GM21737 (cell line): ENCODE measurements around the gene UGT1A4.

ENCODE experiments used
- ATAC-seq: cut with Tn5 transposase; IDR thresholded peaks from one replicate; pipeline ENCODE4 v1.9.1; 2021; ENCODE audit warnings: mild to moderate bottlenecking, moderate library complexity; ENCODE audit not compliant: unreplicated experiment

Gene UGT1A4

DNA sequence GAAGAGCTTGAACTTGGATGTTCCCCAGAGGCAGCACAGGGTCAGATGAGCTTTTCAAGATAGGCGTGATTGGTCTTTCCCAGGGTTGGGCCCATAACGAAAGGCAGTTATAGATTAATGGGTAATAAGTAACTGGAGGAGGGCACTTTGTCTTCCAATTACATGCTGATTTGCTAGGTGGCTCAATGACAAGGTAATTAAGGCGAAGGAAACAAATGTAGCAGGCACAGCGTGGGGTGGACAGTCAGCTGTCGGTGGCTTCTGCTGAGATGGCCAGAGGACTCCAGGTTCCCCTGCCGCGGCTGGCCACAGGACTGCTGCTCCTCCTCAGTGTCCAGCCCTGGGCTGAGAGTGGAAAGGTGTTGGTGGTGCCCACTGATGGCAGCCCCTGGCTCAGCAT is at the start of gene UGT1A4:
Gene UGT1A4 (plus strand): TSS at position 185 of the 400 bp plus-strand sequence. CDS start 85 bp downstream, at position 270.
- ATAC-seq, result no peak

DNA sequence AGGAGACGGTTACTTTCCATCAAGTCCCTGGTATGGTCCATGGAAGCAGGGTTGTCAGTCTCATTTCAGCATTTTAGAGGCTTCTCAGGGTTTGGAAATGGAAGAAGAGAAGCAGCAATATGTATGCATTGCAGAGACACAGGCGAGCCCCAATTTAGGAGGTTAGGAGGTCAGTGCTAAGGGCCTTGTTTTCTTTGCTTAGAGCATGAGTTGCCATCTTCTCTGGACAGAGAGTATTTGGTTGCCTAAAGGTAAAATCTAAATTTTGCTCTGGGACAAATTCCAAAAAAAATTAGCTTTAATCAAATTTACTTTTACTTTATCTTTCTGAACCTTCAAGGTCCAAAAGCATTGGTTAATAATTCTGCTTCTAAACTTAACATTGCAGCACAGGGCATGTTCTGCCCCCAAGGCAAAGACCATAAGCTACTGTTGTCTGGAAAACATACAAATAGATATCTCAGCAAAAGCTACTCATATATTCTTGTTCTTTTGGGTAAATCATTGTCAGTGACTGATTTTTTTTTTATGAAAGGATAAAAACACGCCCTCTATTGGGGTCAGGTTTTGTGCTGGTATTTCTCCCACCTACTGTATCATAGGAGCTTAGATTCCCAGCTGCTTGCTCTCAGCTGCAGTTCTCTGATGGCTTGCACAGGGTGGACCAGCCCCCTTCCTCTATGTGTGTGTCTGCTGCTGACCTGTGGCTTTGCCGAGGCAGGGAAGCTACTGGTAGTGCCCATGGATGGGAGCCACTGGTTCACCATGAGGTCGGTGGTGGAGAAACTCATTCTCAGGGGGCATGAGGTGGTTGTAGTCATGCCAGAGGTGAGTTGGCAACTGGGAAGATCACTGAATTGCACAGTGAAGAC is 47.0 kb upstream of the UGT1A4 start, which contains the start of gene UGT1A9:
Gene UGT1A9 (plus strand): TSS at position 609 of the 872 bp plus-strand sequence. CDS start 37 bp downstream, at position 646.
- no peak for ATAC-seq

DNA sequence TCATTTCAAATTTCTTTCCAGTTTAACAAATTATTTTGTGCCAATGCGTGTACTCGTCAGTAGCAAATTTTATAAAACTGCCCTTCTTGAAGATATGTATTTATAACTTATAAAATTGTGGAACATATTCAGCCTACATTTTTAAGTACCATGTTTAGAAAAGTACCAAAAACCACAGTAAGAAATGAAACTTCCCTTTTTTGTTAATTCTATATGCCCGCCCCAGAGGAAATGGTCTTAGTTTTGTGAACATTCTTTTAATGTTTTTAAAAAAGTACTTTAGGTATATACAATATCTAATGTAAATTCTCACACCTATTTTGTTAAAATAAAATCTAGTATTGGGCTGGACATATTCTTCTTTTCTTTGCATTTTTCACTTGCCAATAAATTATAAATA is 45.6 kb upstream of the UGT1A4 start:
- no peak for ATAC-seq

DNA sequence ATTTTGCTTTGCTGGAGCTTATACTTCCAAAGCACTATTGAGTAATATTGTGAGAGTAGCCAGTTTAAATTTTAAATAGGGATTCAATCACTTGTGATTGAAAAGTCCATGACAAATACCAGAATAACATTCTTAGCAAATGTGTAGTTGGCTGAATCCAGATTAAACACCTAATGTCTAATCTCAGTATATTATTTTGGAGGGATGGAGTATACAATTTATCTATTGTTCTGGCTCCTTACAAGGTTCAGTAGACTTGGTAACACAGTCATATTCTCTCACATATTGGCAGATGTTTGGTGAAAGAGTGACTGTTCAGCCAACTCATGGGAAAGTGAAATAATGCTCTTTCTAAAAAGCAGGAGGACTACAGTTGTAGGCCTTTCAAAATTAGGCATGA is 44.6 kb upstream of the UGT1A4 start:
- ATAC-seq, result no peak

DNA sequence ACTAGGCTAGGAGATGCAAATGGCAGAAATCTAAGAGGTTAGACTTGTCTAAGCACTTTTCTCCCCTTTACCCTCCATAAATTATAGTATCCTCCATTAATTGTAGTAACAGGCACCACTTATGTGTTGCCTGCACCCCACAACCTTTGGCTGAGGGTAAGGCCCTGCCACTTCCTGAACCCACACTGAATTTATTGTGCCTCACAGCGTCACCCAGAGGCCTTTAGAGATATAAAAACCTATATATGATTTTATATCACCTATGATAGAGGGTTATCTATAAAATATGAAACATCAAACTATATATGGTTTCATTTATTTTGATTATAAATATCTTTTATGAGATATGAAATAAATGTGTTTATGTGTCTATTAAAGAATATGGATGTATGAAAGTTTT is 44.2 kb upstream of the UGT1A4 start:
- ATAC-seq, result no peak

DNA sequence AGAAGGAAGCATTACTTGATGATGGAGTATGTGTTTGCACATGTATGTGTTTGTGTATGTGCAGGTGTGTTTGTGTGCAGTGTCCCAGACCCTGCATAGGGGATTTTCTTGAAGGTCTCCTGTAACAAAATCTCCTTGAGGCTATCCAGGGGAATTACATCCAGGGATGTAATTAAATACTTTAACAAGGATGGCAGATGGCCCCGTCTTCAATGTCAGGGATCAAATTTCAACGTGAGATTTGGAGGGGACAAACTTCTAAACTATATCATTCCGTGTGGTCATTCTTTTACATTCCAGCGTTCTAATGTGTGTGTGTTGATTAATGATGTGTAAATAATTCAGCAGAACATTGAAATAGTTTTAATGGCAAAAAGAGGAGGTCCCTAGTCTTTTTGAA is 43.5 kb upstream of the UGT1A4 start:
- no peak for ATAC-seq

DNA sequence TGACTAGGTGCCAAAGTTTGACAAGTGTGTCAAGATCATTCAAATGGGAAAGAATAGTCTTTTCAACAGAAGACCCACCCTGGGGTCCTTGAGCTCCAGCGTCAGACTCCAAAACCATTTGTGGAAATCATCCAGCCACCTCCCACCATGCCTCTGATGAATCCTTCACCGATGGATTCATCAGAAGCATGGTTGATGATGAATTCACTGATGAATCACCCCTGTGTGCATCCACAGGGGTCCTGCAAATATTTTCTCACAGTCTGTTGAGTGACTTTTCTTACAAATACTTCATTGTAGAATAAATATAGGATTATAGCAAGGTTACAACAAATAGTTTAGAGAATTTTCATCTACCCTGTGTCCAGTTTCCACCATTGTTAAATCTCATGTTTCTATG is 42.5 kb upstream of the UGT1A4 start:
- ATAC-seq, result no peak

DNA sequence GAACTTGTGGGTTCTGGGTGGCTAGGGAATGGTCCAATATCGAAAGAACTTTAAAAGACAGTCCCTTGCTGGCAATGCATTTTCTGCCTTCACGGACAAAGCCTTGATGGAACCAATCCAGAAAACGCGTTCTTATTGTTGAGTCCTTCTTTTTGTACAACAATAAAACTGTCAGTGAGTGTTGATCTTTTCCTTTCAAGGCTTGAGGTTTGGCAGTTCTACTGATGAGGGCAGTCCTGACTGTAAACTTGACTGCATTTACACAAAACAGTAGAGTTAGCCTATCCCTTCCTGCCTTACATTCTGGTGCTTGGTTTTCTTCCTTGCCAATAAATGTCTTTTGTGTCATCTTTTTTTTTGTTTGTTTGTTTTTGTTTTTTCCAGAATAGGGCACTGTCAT is 39.3 kb upstream of the UGT1A4 start:
- ATAC-seq, result no peak

DNA sequence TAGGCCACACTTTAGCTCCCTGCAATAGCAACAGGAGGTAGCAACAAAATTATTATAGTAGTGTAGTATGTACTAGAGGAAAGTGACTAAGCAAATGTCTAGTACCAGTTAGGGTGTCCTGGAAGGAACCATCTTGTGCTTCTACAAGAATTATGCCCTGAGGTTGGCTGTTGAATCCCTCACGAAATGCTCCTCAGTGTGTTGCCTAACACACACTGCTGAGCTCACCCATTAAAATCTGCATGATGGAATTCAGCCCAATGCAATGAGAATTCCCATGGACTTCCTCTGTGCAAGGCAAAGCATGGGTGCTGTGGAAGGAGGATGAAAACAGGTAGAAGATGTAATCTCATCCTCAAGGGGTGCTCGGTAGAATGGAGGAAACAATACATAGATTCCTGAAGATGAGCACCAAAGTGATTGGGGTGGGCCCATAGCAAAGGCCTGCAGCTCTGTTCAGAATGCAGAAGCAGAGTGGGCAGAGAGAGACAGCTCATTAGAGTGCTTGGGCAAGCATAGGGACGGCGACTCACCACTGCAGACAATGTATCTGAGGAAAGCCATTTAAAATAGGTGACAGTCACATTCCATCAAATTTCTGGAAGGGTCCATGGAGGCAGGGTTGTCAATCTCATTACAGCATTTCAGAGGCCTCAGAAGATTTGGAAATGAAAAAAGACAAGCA is 38.0 kb upstream of the UGT1A4 start:
- ATAC-seq, result no peak

DNA sequence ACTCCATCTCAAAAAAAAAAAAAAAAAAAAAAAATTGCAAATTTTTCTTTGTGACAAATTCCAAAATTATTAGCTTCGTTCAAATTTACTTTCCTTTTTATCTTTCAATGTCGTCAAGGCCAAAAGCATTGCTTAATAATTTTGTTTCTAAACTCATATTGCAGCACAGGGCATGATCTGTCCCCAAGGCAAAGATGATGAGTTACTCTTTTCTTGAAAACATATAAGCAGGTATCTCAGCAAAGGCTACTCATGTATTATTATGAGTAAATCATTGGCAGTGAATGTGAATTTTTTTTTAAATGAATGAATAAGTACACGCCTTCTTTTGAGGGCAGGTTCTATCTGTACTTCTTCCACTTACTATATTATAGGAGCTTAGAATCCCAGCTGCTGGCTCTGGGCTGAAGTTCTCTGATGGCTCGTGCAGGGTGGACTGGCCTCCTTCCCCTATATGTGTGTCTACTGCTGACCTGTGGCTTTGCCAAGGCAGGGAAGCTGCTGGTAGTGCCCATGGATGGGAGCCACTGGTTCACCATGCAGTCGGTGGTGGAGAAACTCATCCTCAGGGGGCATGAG is 36.9 kb upstream of the UGT1A4 start, which contains the start of gene UGT1A7:
Gene UGT1A7 (plus strand): TSS at position 381 of the 579 bp plus-strand sequence. CDS start 37 bp downstream, at position 418.
- ATAC-seq, result no peak

DNA sequence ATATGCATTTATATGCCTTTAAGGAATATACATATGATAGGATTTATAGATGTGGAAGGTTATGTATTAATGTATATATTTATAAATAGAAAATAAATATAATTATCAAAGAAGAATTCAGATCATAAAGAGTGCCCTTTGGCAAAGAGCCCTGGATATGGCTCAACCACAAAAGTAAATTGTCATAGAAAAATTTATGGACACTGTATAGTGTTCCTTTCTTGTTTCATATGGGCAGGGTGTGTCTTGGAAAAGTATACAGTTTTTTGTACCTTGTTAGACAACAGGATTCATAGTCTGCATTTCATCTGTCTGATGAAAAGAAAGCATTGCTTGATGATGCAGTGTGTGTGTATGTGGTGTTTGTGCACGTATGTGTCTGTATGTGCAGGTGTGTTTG is 33.9 kb upstream of the UGT1A4 start:
- no peak for ATAC-seq

DNA sequence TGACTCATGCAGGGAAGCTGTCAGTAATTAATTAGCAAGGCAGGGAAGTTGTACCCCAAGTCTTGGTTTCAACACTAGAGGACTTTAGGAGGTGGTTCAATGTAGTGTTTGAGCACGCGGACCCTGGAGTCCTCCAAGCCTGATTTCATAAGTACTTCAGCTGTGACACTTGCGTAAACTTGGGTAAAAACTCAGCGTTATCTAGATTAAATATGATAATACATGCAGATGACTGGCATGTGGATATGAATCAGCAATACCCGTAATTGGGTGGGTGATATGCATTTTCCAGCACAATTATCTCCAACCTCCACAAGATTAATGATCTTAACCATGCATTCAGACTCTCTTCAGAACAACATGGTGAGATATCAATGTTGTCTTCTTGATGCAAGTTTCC is 31.6 kb upstream of the UGT1A4 start:
- ATAC-seq, result no peak

DNA sequence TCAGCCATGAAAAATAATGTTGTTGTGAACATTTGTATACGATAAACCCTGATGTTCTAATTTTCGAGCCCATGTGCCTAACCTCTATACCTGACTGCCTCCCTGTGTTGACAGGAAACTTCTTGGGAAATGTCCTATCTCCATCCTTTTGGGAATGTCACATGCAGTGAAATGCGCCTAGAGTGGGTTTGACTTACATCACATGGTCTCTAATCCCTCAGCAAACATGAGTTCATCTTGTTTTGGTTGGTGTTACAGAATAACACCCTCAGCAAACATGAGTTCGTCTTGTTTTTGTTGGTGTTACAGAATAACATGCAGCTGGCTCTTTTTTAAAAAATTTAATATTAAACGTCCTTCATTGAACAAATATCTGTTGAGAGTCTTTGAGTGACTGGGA is 30.2 kb upstream of the UGT1A4 start:
- ATAC-seq, result no peak

DNA sequence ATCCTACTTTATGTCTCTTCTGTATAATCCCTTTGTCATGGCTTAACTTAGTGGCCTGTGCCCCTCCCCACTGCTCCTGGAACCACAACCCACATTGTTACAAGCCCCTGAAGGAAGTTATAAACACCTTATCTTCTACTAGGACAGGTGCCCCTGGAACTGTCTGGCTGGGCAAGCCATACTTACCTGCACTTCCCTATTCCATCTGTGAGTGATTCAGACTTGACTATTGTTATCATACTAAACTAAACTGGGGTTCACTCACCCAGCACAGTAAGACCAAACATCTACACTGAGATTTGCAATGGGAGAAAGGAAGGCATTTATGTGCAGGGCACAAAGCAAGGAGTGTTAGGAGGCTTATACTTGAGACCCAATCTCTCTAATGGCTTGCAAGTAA is 29.5 kb upstream of the UGT1A4 start:
- ATAC-seq, result no peak

DNA sequence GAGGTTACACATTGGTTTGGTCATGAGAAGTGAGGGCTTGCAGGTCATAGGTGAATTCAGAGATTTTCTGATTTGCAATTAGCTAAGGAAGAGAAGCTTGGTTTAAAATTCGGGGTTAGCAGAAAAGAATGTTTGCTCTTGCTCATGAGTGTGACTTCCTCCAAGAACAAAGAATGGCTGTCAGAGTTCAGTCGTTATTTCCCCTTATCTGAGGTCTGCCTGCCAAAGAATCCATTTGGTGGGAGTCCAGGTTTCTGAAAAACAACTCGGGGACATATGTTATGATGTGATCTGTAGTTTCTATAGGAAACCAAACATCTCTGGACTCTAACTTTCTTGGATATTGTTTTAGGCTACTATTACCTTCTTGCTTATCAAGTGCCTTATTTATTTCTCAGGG is 29.0 kb upstream of the UGT1A4 start:
- ATAC-seq, result no peak

DNA sequence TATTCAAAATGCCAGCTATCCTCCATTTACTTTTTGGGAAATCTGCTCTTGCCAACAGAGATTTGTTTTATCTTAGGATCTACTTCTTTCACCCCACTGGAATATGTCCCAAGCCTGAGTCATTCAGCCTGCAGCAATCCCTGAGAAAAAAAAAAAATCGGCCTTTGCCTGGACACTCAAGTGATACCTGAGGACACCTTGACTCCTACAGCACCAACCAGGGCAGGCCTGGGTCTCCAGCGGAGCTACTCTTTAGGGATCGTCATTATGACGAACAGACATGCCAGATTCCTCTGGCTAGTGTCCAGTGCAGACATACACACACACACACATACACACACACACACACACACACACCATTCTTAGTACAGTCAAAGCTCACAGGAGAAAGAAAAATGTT is 28.1 kb upstream of the UGT1A4 start:
- no peak for ATAC-seq

DNA sequence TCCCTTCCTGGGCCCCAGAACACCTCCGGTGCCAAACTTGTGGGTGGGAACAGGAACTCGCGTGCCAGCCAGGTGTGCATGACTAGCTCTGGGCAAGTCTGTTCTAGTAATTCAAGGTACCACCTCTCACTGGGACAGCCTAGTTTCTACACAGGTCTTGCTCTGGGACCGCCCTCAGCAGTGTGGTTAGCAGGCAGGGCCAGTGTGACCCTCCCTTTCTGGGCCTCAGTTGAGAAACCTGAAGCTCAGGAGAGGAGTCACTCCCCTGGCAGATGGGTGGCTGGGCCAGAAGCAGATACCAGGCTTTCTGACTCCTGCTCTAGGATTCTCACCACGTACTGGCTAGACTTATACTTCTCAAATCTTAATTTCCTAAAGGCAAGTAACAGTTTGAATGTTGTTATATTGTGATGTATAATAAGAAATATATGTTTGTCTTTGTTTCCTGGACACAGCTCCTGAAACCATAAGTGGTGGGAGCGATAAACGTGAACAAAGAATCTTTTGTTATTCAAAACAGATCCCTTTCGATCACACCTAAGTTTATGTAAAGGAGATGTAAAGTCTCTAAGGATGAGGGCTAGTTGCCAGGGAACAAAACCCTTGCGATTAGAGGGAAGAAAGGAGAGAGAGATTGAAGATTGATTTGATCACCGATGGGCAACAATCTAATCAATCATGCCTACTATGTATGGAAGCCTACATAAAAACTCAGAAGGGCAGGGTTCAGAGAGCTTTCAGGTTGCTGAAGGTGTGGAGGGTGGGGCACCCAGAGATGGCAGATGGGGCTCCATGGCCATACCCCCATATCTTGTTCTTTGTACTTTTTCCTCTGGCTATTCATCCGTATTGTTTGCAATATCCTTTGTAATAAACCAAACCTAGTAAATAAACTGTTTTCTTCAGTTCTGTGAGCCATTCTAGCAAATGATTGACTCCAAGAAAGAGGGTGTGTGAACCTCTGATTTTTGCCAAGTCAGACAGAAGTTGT is 26.8 kb upstream of the UGT1A4 start:
- no peak for ATAC-seq

DNA sequence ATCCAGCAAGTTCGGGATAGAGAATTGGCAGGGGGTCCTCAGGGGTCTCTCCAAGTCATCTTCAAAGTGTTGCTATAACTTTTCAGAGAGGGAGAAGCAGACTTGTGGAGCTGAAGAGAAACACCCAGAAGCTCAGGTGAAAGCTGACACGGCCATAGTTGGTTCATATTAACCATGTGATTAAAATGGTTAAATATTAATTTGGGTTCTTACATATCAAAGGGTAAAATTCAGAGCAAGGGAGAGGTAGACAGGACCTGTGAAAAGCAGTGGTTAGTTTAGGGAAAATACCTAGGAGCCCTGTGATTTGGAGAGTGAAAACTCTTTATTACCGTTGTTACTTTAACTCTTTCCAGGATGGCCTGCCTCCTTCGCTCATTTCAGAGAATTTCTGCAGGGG is 25.9 kb upstream of the UGT1A4 start, which contains the start of gene UGT1A6:
Gene UGT1A6 (plus strand): TSS at position 243 of the 400 bp plus-strand sequence. CDS start 115 bp downstream, at position 358.
- ATAC-seq, result no peak

DNA sequence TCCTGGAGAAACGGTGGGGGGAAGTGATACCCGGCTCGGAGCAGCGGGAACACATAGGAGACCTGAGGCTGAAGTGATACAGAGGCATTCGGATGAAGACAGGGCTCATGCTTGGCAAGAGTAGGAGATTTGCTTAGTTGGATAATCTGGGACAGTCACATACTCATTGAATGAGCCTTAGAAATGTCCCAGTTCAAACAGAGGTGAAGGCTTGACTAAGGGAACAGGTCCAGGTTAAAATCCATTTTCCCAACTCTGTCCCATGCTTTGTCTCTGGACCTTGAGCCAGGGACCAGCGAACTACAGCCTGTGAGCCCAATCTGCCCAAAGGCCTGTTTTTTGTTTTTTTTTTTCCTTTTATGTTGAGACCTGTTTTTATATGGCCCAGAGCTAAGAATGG is 24.6 kb upstream of the UGT1A4 start:
- no peak for ATAC-seq

DNA sequence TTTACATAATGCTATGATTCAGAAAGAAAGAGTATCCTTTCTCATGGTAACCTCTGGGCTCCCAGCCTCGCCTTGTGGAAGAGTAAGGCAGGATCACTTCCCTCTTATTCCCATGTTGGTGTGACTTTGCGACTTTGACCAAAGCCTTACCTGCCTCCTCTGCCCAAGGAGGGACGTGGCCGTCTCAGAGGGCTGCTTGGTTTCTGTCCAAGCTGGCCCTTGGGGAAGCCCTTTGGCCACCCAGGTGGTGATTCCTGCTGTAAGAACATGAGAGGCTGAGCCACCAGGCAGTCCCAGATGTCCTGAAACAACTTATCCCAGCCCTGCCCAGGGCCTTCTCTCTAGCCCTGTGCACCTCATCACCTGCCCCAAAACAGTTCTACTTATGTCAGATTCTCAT is 19.8 kb upstream of the UGT1A4 start:
- ATAC-seq, result no peak
